Prostate gland (tissue), 2 donors: ENCODE measurements around the gene ALK. TPM values are rescaled to one million over a fixed set of nuclear protein-coding genes. Genes with fewer than 3 reads are reported as not detected.

Experiments
- DNase-seq: peaks from one replicate; pipeline ENCODE4 v3.0.0-alpha.2; 2019; ENCODE audit warnings: low spot score
- H3K27ac ChIP-seq, 2 donors: fragments of 200-600 bp; sonication (generic); 2 replicates each; pipeline ENCODE4 v1.5.1; 2017 to 2019
- H3K27me3 ChIP-seq: fragments of 200-600 bp; sonication (generic); replicated peaks from 2 replicates; pipeline ENCODE4 v1.5.1; 2019; ENCODE audit not compliant: insufficient read depth
- H3K36me3 ChIP-seq, 2 donors: fragments of 200-600 bp; sonication (generic); 1 replicate in 1 of 2; 2 replicates in 1 of 2; pipeline versions ENCODE4 v1.5.1 to v1.8.1; 2017 to 2019
- H3K4me1 ChIP-seq: fragments of 200-600 bp; sonication (generic); replicated peaks from 2 replicates; pipeline ENCODE4 v1.5.1; 2019
- H3K4me3 ChIP-seq, 2 donors: fragments of 200-600 bp; sonication (generic); 2 replicates each; pipeline ENCODE4 v1.5.1; 2017 to 2019
- H3K9me3 ChIP-seq: fragments of 200-600 bp; sonication (generic); 2 replicates; pipeline ENCODE4 v1.5.1; 2017
- CTCF ChIP-seq, 4 experiments: fragments of 200-600 bp in 2 of 4; fragments of 450-650 bp in 2 of 4; sonication (generic) in 2 of 4; IDR thresholded peaks; 1 replicate in 3 of 4; 2 replicates in 1 of 4; pipeline ENCODE4 v1.5.1; 2016 to 2019; ENCODE audit warnings: antibody characterized with exemption in 4 of 4, mild to moderate bottlenecking in 2 of 4, moderate library complexity in 2 of 4
- POLR2A ChIP-seq: fragments of 450-650 bp; IDR thresholded peaks from one replicate; pipeline ENCODE4 v1.6.1; 2016; ENCODE audit warnings: antibody characterized with exemption, mild to moderate bottlenecking
- POLR2AphosphoS5 ChIP-seq: sonication (generic); formaldehyde crosslinking; IDR thresholded peaks from one replicate; pipeline ENCODE4 v1.6.1; 2017; ENCODE audit warnings: antibody characterized with exemption
- WGBS: methylation state at CpG from one replicate; pipeline ENCODE4 v1.1.5; 2018; 5-methylcytosine and 5-hydroxymethylcytosine counted together
- intact Hi-C: fragments of 100-400 bp; cut with DNase I; formaldehyde crosslinking; loops from one replicate; pipeline ENCODE4 v1.14.2; 2022
- total RNA-seq, 2 donors: library from RNA; depleted of rRNA; stranded (reverse); fragments of >200 nt; gene quantifications; one replicate each; pipeline ENCODE4 v1.1.0, GENCODE V29; 2016

The ALK gene
- total RNA-seq, 2 donors from 2014 or later = 0.14 to 1.2 TPM

- H3K9me3 ChIP-seq = no peaks in the 10 kb centered on the region
- DNase-seq = no peak
- H3K36me3 ChIP-seq = no peaks in the 10 kb centered on the region
- H3K27ac ChIP-seq = no peak overlapping the region
- H3K27me3 ChIP-seq = no peaks in the 10 kb centered on the region
- H3K4me1 ChIP-seq = no peaks in the 10 kb centered on the region
- WGBS = 14% methylated on average over 1 of the region's 1 CpG
- TF ChIP-seq POLR2AphosphoS5 (no peak), CTCF (IDR thresholded peaks at IDR 0.05) (no peak), POLR2A (no peak)
- intact Hi-C loops = no loop called here
- no peak overlapping the region for H3K4me3 ChIP-seq
Measured at GRCh38 chr2:29802986-29803385, 118.4 kb downstream of the ALK start.

DNA sequence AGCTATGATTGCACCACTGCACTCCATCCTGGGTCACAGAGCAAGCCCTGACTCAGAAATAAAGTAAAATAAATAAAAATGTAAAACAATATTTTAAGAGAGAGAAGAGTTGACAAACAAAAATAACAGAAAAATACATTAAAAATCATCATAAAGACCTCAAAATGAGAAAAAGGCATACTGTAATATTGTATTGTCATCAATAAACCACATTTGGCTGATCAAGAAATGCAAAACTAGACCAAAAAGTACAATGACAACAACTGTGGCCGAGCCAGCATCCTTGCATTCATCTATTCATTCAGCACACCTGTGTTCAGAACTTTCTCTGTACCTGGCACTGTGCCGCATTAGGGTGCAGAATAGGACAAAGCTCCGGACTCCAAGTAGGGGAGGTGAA lies 121.8 kb downstream of the ALK start:
- no peaks in the 10 kb centered on the region for H3K27me3 ChIP-seq
- H3K4me3 ChIP-seq = no peak overlapping the region
- intact Hi-C loops = no loop called here
- TF ChIP-seq POLR2AphosphoS5 (no peak), POLR2A (no peak), CTCF (IDR thresholded peaks at IDR 0.05) (no peak)
- no peaks in the 10 kb centered on the region for H3K4me1 ChIP-seq
- DNase-seq = no peak
- no peaks in the 10 kb centered on the region for H3K36me3 ChIP-seq
- no peaks in the 10 kb centered on the region for H3K9me3 ChIP-seq
- H3K27ac ChIP-seq = no peak overlapping the region
- WGBS = 81% methylated on average over 3 of the region's 3 CpGs

DNA sequence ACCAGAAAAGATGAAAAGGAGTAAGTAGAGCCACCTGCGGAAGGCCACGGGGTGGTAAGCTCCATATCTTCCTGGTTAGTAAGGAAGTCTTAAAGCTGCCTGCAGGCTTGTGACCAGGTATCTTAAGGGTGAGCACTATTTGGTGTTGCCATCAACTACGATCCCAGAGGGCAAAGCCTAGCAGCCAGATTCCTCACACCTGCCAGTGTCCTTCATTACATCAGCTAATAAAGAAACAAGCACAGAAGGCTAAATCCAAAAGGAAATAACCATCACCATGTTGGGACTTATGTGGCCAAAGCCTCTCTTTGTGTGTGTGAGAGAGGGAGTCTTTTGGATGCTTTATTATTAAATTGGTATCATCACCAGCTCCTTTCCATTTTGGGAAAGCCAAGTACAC lies 123.5 kb downstream of the ALK start:
- 57% methylated on average over 3 of the region's 3 CpGs for WGBS
- H3K36me3 ChIP-seq = no peaks in the 10 kb centered on the region
- intact Hi-C loops = no loop called here
- no peak for DNase-seq
- H3K4me1 ChIP-seq = no peaks in the 10 kb centered on the region
- H3K9me3 ChIP-seq = no peaks in the 10 kb centered on the region
- no peaks in the 10 kb centered on the region for H3K27me3 ChIP-seq
- H3K27ac ChIP-seq = no peak overlapping the region
- H3K4me3 ChIP-seq = no peak overlapping the region
- no peak for TF ChIP-seq POLR2AphosphoS5
- TF ChIP-seq CTCF (IDR thresholded peaks at IDR 0.05) = no peak
- no peak for TF ChIP-seq POLR2A

- no peaks in the 10 kb centered on the region for H3K4me1 ChIP-seq
- no peak for DNase-seq
- no peaks in the 10 kb centered on the region for H3K36me3 ChIP-seq
- H3K27ac ChIP-seq = no peak overlapping the region
- intact Hi-C loops = no loop called here
- H3K9me3 ChIP-seq = no peaks in the 10 kb centered on the region
- WGBS = 37% methylated on average over 4 of the region's 4 CpGs
- TF ChIP-seq CTCF (IDR thresholded peaks at IDR 0.05) = no peak
- TF ChIP-seq POLR2A = no peak
- TF ChIP-seq POLR2AphosphoS5 = no peak
- H3K4me3 ChIP-seq = no peak overlapping the region
- H3K27me3 ChIP-seq = no peaks in the 10 kb centered on the region
Measured at GRCh38 chr2:29796446-29796845, 124.9 kb downstream of the ALK start.

DNA sequence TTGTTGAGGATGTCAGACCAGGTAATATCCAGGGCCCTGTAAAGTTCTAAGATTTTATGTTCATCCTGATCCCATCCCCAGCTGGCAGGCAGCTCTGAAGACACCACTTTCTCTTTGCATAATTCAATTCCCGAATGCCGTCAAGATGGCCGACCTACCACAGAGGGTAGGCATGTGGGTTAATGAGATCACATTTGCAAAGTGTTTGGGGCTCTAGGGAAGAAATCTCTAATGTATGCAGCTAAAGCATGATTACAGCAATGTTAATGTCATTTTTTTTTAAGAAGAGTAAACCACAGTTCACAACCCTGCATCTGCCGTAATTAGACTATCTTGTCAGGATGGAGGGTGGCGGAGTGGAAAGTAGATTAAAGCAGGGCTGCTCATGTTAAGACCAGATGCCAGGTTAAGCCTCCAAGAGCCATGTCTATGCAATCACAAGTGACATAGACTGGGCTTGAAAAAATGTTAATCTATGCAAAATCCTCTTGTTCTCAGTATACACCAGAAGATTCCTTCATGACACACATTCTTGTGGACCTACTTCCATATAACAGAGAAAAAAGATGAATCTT lies 131.4 kb downstream of the ALK start:
- H3K4me3 ChIP-seq = no peak overlapping the region
- TF ChIP-seq CTCF (IDR thresholded peaks at IDR 0.05) = no peak
- TF ChIP-seq POLR2AphosphoS5 = no peak
- TF ChIP-seq POLR2A = no peak
- WGBS = 99% methylated on average over 5 of the region's 5 CpGs
- H3K4me1 ChIP-seq = no peaks in the 10 kb centered on the region
- no peak for DNase-seq
- no peaks in the 10 kb centered on the region for H3K9me3 ChIP-seq
- no peaks in the 10 kb centered on the region for H3K27me3 ChIP-seq
- no peak overlapping the region for H3K27ac ChIP-seq
- H3K36me3 ChIP-seq = no peaks in the 10 kb centered on the region
- intact Hi-C loops = no loop called here
